ENCODE measurements around the gene FRG2. TPM values are rescaled to one million over a fixed set of nuclear protein-coding genes. Genes with fewer than 3 reads are reported as not detected.
A peak's percentile ranks its signal among the peaks of the same experiment; 100 is the strongest.
"Not testable (repeated sequence)": the region's sequence is repeated elsewhere in the genome, so short reads cannot be mapped to it uniquely, and the experiment has no call there.

The FRG2 gene
- total RNA-seq, 1 experiment from 2014 or later, result not detected

DNA sequence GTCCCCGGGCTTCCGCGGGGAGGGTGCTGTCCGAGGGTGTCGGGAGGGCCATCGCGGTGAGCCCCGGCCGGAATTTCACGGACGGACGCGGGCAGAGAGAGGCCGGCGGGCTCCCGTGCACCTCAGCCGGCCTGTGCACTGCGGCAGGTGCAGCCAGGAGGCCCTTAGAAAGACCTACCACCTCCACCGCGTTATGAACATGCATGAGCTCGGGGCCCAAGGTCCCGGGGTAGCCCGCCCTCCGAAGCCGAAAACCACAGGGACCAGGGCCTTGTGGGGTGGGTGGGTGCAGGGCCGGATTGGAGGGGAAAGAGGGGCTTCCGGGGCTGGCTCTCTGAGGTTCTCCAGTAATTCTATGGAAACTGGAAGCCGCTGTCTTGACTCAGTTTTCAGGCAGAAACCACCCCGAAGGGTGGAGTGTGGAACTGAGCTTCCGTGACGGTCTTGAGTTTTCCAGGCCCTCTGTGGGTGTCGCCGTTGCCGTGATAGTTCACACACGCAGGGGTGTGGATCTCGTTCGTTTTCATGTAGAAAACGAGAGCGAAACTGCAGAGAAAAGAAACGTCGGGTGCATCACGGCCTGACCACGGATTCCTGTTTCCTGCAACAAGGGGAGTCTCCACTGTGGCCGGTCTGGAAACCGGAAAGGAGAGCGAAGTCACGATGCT is 4.3 kb downstream of the FRG2 start:
- H3K23ac ChIP-seq (ENCODE audit: insufficient read length, low read depth, low read length); H3K18ac ChIP-seq (ENCODE audit: insufficient read length, low read depth, low read length); H3T11ph ChIP-seq (ENCODE audit: low read length); H3K79me2 ChIP-seq (ENCODE audit: insufficient read depth, low read length); H3K4ac ChIP-seq (ENCODE audit: low read depth, low read length); H4K8ac ChIP-seq (replicated peaks; ENCODE audit: insufficient read length, low read depth, low read length); H3K4me3 Mint-ChIP-seq; H2BK120ac ChIP-seq (ENCODE audit: low read depth, low read length, poor library complexity, severe bottlenecking); H4K5ac ChIP-seq (ENCODE audit: insufficient read length, low read depth, low read length); H3K23me2 ChIP-seq (ENCODE audit: insufficient read length, low read depth, low read length, poor library complexity, severe bottlenecking); H3K4me2 ChIP-seq (ENCODE audit: insufficient read depth, insufficient read length, low read length); H2AFZ ChIP-seq (ENCODE audit: low read length); H3K56ac ChIP-seq (ENCODE audit: insufficient read length, low read depth, low read length); H2AK5ac ChIP-seq (ENCODE audit: insufficient read length, low read length); H2BK15ac ChIP-seq (ENCODE audit: low read depth, low read length); H4K20me1 ChIP-seq (ENCODE audit: control insufficient read depth, insufficient read depth, insufficient read length); H3K4me1 Mint-ChIP-seq; H2BK5ac ChIP-seq (ENCODE audit: insufficient read length, low read length); H3K27ac Mint-ChIP-seq; H3K79me1 ChIP-seq (ENCODE audit: insufficient read depth, low read depth, low read length, poor library complexity, severe bottlenecking); H3K4me1 ChIP-seq (ENCODE audit: insufficient read depth, low read length); H2BK20ac ChIP-seq (ENCODE audit: low read depth, low read length, poor library complexity, severe bottlenecking); H3K9ac ChIP-seq (ENCODE audit: extremely low read depth, insufficient read length, low read length); H2BK12ac ChIP-seq (ENCODE audit: insufficient read length, low read depth, low read length); H3K14ac ChIP-seq (ENCODE audit: insufficient read depth, low read length); H4K91ac ChIP-seq (ENCODE audit: insufficient read length, low read depth, low read length); H3K27me3 Mint-ChIP-seq (ENCODE audit: low read depth); H3K27ac ChIP-seq (ENCODE audit: insufficient read length, low read depth, low read length): not testable (repeated sequence)
- Mint-ChIP-seq H3K9me3 (peaks cover 34 to 44% of the 10 kb centered on the region in 2 experiments), H3K36me3 (ENCODE audit: insufficient read depth in 1 of 3, low read depth in 3 of 3) (peaks cover 18 to 26% (median 19%) of the 10 kb centered on the region in 3 experiments; a peak in 6 of 7 replicates)
- Histone ChIP-seq H3K9me3 (ENCODE audit: control insufficient read depth, low read depth, low read length) (peaks cover 16% of the 10 kb centered on the region), H3K27me3 (ENCODE audit: insufficient read depth, low read length) (peaks cover 29% of the 10 kb centered on the region)
- no CpG with 5 or more reads among the region's 47 CpGs for WGBS (ENCODE audit: extremely low coverage, insufficient read length, low lambda C conversion rate)
- peak; percentile 25 for DNase-seq

DNA sequence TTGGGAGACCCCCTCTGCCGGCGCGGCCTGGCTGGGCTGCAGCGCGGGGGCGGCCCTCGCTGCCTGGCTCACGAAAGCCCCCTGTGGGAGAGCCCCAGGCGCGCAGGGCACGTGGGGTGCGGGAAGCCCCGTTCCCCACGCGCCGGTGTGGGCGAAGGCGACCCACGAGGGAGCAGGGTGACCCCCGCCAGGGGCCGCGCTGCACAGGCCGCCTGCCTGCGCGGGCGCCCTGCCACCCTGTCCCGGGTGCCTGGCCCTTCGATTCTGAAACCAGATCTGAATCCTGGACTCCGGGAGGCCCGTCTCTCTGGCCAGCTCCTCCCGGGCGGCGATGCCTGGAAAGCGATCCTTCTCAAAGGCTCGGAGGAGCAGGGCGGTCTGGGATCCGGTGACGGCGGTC is 5.1 kb downstream of the FRG2 start:
- H3K9me3 ChIP-seq (ENCODE audit: control insufficient read depth, low read depth, low read length), result peaks cover 16% of the 10 kb centered on the region
- not testable (repeated sequence) for H3K79me1 ChIP-seq (ENCODE audit: insufficient read depth, low read depth, low read length, poor library complexity, severe bottlenecking); H3K4me3 Mint-ChIP-seq; H2AFZ ChIP-seq (ENCODE audit: low read length); H3K23ac ChIP-seq (ENCODE audit: insufficient read length, low read depth, low read length); H3K4me2 ChIP-seq (ENCODE audit: insufficient read depth, insufficient read length, low read length); H3K27me3 Mint-ChIP-seq (ENCODE audit: low read depth); H3K79me2 ChIP-seq (ENCODE audit: insufficient read depth, low read length); H3K27ac Mint-ChIP-seq; H3K4me1 Mint-ChIP-seq; H3T11ph ChIP-seq (ENCODE audit: low read length); H3K56ac ChIP-seq (ENCODE audit: insufficient read length, low read depth, low read length); H3K23me2 ChIP-seq (ENCODE audit: insufficient read length, low read depth, low read length, poor library complexity, severe bottlenecking); H4K5ac ChIP-seq (ENCODE audit: insufficient read length, low read depth, low read length); H3K14ac ChIP-seq (ENCODE audit: insufficient read depth, low read length); H2BK20ac ChIP-seq (ENCODE audit: low read depth, low read length, poor library complexity, severe bottlenecking); H4K20me1 ChIP-seq (ENCODE audit: control insufficient read depth, insufficient read depth, insufficient read length); H3K27ac ChIP-seq (ENCODE audit: insufficient read length, low read depth, low read length); H3K4me1 ChIP-seq (ENCODE audit: insufficient read depth, low read length); H2AK5ac ChIP-seq (ENCODE audit: insufficient read length, low read length); H4K8ac ChIP-seq (replicated peaks; ENCODE audit: insufficient read length, low read depth, low read length); H4K91ac ChIP-seq (ENCODE audit: insufficient read length, low read depth, low read length); H3K18ac ChIP-seq (ENCODE audit: insufficient read length, low read depth, low read length); H2BK5ac ChIP-seq (ENCODE audit: insufficient read length, low read length); H2BK15ac ChIP-seq (ENCODE audit: low read depth, low read length); H3K4ac ChIP-seq (ENCODE audit: low read depth, low read length); DNase-seq; H2BK12ac ChIP-seq (ENCODE audit: insufficient read length, low read depth, low read length); H3K9ac ChIP-seq (ENCODE audit: extremely low read depth, insufficient read length, low read length); H2BK120ac ChIP-seq (ENCODE audit: low read depth, low read length, poor library complexity, severe bottlenecking)
- H3K27me3 ChIP-seq (ENCODE audit: insufficient read depth, low read length), result peaks cover 36% of the 10 kb centered on the region
- no CpG with 5 or more reads among the region's 39 CpGs for WGBS (ENCODE audit: extremely low coverage, insufficient read length, low lambda C conversion rate)
- peaks cover 38 to 49% of the 10 kb centered on the region in 2 experiments for H3K9me3 Mint-ChIP-seq
- peaks cover 19 to 27% (median 19%) of the 10 kb centered on the region in 3 experiments; a peak in 6 of 7 replicates for H3K36me3 Mint-ChIP-seq (ENCODE audit: insufficient read depth in 1 of 3, low read depth in 3 of 3)

Data from H9 (cell line).